Head of caudate nucleus (tissue), 42 donors: ENCODE data around the gene SOX10.

Experiments used
- DNase-seq, 42 donors: peaks; one replicate each; pipeline versions ENCODE4 v3.0.0 to v3.0.0-alpha.2; 2020 to 2021; ENCODE audit warnings: mixed read lengths in 7 of 42
- intact Hi-C: fragments of 100-400 bp; cut with DNase I; formaldehyde crosslinking; loops from one replicate; pipeline ENCODE4 v1.15.0; 2022

The SOX10 gene

GRCh38 chr22:37924386-37925065 is 59.8 kb downstream of the SOX10 start:
- DNase-seq: no peak
- intact Hi-C loops: no loop called here

- intact Hi-C loops: no loop called here
- no peak for DNase-seq
These were observed 60.4 kb downstream of the SOX10 start for GRCh38 chr22:37923927-37924326.
